ENCODE measurements around the gene MAPKAPK2.
A peak's percentile ranks its signal among the peaks of the same experiment; 100 is the strongest.
"Not testable (repeated sequence)": the region's sequence is repeated elsewhere in the genome, so short reads cannot be mapped to it uniquely, and the experiment has no call there.

MAPKAPK2 gene

GRCh38 chr1:206739411-206740076, 54.8 kb downstream of the MAPKAPK2 start:
- DNase-seq (ENCODE audit: low read depth in 1 of 2, low spot score in 1 of 2): no peak

DNA sequence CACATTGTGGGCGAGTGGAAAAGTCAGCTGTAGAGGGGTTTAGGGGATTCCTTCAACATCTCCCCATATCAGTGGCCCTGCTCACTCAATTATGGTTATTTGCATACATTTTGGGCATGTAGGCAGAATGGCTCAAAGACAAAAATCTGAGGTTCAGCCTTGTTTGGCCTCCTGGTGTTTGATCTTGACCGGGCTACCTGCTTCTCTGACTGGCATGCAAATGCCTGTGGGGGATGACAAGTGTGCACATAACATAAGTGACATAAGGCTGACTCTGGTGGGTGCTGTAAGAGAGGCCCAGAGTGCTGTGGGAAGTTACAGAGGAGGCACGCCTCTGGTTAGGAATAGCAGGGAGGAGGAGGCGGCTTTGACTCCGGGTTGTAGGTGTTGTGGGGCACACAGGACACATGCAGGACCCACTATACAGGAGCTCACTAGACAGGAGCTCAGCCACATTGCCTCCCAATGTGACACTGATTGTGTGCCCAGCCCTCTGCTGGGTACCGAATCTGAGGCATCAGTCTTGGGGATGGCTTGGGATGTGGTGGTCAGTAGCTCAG, 56.5 kb downstream of the MAPKAPK2 start:
- no peak for DNase-seq (ENCODE audit: low read depth in 1 of 2, low spot score in 1 of 2)

GRCh38 chr1:206742719-206743383, 58.1 kb downstream of the MAPKAPK2 start:
- DNase-seq (ENCODE audit: low read depth in 1 of 2, low spot score in 1 of 2): no peak

DNA sequence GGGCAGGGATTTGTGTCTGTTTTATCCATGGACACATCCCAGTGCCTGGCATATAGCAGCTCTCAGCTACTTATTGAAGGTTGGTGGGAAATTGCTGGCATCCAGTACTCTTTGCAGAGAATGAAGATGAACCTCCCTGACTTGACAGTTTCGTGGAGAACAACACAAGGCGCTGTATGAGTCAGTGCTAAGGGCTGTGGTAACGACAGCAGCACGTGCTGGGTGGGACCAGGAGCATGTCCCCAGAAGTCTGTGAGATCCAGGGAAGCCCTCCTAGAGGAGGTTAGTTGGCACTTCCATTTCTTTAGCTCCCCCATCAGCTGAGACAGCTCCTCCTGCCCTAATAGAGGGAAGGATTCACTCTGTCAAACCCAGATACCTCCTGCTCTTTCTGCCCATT, 60.0 kb downstream of the MAPKAPK2 start:
- no peak for DNase-seq (ENCODE audit: low read depth in 1 of 2, low spot score in 1 of 2)

- no peak for DNase-seq (ENCODE audit: low read depth in 1 of 2, low spot score in 1 of 2)
These were observed 60.6 kb downstream of the MAPKAPK2 start for GRCh38 chr1:206745301-206745700.

GRCh38 chr1:206748348-206749030, 63.8 kb downstream of the MAPKAPK2 start:
- no peak for DNase-seq (ENCODE audit: low read depth in 1 of 2, low spot score in 1 of 2)

GRCh38 chr1:206751891-206752290, 67.2 kb downstream of the MAPKAPK2 start:
- no peak for DNase-seq (ENCODE audit: low read depth in 1 of 2, low spot score in 1 of 2)

DNA sequence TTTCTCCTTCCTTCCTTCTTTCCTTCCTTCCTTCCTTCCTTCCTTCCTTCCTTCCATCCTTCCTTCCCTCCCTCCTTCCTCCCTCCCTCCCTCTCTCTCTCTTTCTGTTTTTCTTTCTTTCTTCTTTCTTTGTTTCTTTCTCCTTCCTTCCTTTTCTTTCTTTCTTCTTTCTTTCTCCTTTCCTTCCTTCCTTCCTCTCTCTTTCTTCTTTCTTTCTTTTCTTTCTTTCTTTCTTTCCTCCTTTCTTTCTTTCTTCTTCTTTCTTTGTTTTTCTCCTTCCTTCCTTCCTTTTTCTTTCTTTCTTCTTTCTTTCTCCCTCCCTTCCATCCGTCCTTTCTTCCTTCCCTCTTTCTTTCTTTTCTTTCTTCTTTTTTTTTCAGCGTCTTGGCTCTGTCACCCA, 67.8 kb downstream of the MAPKAPK2 start:
- no peak for DNase-seq (ENCODE audit: low read depth in 1 of 2, low spot score in 1 of 2)

- no peak for DNase-seq (ENCODE audit: low read depth in 1 of 2, low spot score in 1 of 2)
These were observed 68.4 kb downstream of the MAPKAPK2 start for GRCh38 chr1:206753141-206753540.

GRCh38 chr1:206754011-206754410, 69.3 kb downstream of the MAPKAPK2 start:
- no peak for DNase-seq (ENCODE audit: low read depth in 1 of 2, low spot score in 1 of 2)

DNA sequence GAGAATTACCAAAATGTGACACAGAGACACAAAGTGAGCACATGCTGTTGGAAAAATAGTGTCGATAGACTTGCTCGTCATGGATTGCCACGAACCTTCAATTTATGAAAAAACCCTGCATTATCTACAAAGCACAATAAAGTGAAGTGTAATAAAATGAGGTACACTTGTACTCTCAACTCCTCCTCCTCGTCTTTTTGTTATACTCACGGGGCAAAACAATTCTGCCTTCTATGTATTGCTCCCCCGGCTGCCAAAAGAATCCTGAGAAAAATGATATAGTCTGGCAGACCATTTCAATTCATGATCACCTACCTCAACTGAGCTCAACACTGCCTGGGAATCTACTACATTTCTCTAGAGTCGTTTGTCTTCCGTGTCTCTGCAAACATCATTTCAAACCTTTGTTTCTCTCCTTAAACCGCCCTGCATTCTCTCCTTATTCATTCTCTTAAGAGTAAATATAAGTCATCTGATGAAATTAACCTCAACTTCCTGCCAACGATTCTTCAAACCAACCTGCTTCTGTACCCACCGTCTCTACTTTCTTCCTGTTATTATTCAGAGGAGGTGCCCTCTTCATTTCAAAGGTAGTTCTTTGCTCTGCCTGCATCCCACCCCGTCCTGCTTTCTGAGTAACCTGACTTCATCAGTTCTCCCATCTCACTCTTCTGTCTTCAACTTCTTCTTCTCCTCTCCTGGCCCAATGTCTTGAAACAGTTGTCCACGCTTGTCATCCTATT, 73.0 kb downstream of the MAPKAPK2 start:
- DNase-seq (ENCODE audit: low read depth in 1 of 2, low spot score in 1 of 2): no peak

GRCh38 chr1:206760590-206760989, 75.9 kb downstream of the MAPKAPK2 start:
- DNase-seq (ENCODE audit: low read depth in 1 of 2, low spot score in 1 of 2): no peak

- no peak for DNase-seq (ENCODE audit: low read depth in 1 of 2, low spot score in 1 of 2)
These were observed 76.6 kb downstream of the MAPKAPK2 start for GRCh38 chr1:206761159-206761768.

GRCh38 chr1:206762741-206763364, 78.1 kb downstream of the MAPKAPK2 start:
- DNase-seq (ENCODE audit: low read depth in 1 of 2, low spot score in 1 of 2): not testable (repeated sequence)

DNA sequence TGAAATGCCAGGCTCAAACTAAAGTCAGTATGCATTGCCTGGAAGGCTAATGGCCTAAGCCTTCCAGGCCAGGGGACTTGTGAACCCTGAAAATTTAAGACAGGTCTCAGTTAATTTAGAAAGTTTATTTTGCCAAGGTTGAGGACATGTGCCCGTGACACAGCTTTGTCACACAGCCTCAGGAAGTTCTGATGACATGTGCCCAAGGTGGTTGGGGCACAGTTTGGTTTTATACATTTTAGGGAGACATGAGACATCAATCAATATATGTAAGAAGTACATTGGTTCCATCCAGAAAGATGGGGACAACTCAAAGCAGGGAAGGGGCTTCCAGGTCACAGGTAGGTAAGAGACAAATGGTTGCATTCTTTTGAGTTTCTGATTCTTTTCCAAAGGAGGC, 81.1 kb downstream of the MAPKAPK2 start:
- DNase-seq (ENCODE audit: low read depth in 1 of 2, low spot score in 1 of 2): not testable (repeated sequence)

- peak; percentile 38 to 45 for DNase-seq (ENCODE audit: low read depth in 1 of 2, low spot score in 1 of 2)
These were observed 81.6 kb downstream of the MAPKAPK2 start for GRCh38 chr1:206766251-206766856.

DNA sequence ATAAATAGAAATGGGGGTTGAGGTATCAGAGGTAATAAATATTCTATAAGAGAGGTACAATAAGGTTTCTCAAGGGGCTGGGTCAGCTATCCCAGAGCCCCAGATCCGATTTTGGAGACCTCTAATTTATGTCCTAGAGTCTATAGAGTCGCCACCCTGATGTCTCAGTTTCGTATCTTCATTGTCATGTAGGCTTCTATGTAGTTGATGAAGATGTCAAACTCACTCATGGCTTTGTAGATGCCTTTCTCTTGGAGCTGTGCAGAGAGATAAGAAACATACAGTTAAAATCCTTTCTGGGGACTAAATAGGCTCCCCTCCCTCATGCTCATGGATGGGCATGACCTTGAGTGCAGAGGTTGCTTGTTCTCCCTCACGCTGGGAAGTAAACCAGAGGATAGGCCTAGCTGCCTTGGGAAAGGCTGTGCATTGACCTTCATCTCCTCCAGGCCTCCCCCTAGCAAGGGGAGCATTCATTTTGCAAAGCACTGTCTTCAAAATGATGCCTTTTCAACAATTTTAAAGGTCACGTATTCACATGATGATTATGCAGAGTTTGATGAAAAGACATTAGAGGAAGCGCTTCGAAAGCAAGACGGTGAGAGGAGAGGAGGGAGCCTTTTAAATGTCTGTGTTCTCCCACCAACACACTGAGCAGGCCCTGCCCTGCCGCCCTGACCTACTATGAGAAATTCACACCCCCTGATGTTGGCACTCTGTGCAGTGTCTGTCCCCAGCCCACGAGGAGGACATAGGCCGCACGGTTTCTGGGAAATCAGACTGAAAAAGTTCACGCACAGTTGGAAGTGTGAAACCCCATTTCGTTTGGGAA, 84.0 kb downstream of the MAPKAPK2 start:
- no peak for DNase-seq (ENCODE audit: low read depth in 1 of 2, low spot score in 1 of 2)

- peak in 1 of 2 donors; percentile 30 for DNase-seq (ENCODE audit: low read depth in 1 of 2, low spot score in 1 of 2)
These were observed 84.6 kb downstream of the MAPKAPK2 start for GRCh38 chr1:206769304-206769731.
